ENCODE data around the gene CD247.

DNA sequence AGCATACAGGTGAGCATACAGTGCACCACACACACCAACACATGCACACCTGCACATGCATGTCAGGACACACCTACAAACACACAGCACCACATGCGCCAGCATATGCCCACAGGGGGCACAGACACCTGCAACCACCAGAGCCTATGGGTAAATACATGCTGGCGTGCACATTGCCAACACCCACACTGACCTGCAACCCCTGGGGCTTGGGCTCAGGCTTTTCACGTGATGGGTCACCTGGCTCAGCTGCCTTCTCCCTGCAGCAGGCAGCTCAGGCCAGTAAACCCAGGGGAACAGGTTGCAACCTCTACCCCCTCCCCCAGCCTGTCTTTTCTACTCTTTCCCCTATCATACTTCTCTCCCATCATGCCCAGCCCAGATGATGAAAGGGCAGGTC is 8.1 kb downstream of the CD247 start:
- TF ChIP-seq, protein P1, sequence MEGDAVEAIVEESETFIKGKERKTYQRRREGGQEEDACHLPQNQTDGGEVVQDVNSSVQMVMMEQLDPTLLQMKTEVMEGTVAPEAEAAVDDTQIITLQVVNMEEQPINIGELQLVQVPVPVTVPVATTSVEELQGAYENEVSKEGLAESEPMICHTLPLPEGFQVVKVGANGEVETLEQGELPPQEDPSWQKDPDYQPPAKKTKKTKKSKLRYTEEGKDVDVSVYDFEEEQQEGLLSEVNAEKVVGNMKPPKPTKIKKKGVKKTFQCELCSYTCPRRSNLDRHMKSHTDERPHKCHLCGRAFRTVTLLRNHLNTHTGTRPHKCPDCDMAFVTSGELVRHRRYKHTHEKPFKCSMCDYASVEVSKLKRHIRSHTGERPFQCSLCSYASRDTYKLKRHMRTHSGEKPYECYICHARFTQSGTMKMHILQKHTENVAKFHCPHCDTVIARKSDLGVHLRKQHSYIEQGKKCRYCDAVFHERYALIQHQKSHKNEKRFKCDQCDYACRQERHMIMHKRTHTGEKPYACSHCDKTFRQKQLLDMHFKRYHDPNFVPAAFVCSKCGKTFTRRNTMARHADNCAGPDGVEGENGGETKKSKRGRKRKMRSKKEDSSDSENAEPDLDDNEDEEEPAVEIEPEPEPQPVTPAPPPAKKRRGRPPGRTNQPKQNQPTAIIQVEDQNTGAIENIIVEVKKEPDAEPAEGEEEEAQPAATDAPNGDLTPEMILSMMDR (conservative IDR thresholded peaks at IDR 0.05; ENCODE audit: low read length): no peak
- TF ChIP-seq EZH2phosphoT487 (IDR thresholded peaks at IDR 0.05; ENCODE audit: borderline replicate concordance): no peak
